Left ventricle myocardium inferior (tissue), 1 donor: ENCODE data around the gene MMP13. TPM values are rescaled to one million over a fixed set of nuclear protein-coding genes. Genes with fewer than 3 reads are reported as not detected.
A peak's percentile ranks its signal among the peaks of the same experiment; 100 is the strongest.

Experiments used
- DNase-seq: peaks from one replicate; pipeline ENCODE4 v3.0.0-alpha.2; 2020
- H3K27ac ChIP-seq: fragments of 200-600 bp; replicated peaks from 2 replicates; pipeline ENCODE4 v1.8.0; 2021
- H3K27me3 ChIP-seq: fragments of 200-600 bp; 2 replicates; pipeline ENCODE4 v1.8.0; 2021; ENCODE audit warnings: low read depth
- H3K36me3 ChIP-seq: fragments of 200-600 bp; 2 replicates; pipeline ENCODE4 v1.8.0; 2021
- H3K4me1 ChIP-seq: fragments of 200-600 bp; 2 replicates; pipeline ENCODE4 v1.8.0; 2021
- H3K4me3 ChIP-seq: fragments of 200-600 bp; 2 replicates; pipeline ENCODE4 v1.8.0; 2021; ENCODE audit warnings: mild to moderate bottlenecking, moderate library complexity
- H3K9me3 ChIP-seq: fragments of 200-600 bp; replicated peaks from 2 replicates; pipeline ENCODE4 v1.8.0; 2021
- intact Hi-C: fragments of 100-400 bp; cut with micrococcal nuclease; formaldehyde crosslinking; loops from one replicate; pipeline ENCODE4 v1.11.0; 2022
- total RNA-seq: library from RNA; stranded (reverse); fragmentation: NEBNext Ultra II Directional; extraction: Animal tissue kit (Norgen Biotek cat#: 25700); gene quantifications from one replicate; pipeline ENCODE4 v1.2.1, GENCODE V29; 2021
- TF ChIP-seq, protein P1 (sequence below): fragments of 200-600 bp; IDR thresholded peaks from 2 replicates; pipeline ENCODE4 v1.8.0; 2021; ENCODE audit warnings: antibody characterized with exemption, mild to moderate bottlenecking, borderline replicate concordance
- donor health status: DM: no; HTN: yes; CAD: no; lungs with severe emphysema.

The MMP13 gene
- total RNA-seq, 1 donor from 2014 or later, result not detected

DNA sequence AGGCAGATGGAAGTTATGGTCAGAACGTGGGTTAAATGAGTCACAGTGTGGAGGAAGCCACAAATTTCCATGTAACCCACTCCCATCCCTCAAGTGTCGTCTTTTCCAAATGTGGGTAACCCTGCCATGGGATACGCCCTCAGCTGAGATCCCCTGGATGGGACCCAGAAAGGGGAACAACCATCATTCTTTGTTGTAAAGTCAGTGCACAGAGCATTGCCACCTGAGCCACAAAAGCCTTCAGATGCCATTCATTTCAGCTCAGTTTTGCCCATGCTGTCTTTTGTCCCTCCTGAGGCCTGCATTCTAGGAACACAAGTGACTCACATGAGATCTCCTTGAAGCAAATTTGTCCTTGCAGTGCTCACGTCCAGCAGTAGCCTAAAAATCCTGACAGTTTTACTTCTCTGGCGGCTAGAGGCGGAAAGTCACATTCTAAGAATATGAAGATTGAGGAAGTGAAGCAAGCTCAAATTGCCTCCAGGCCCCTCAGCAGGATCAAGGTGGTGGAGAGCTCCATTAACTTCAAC lies 30.6 kb downstream of the MMP13 start:
- Histone ChIP-seq H3K4me1 (no peaks in the 10 kb centered on the region), H3K9me3 (no peaks in the 10 kb centered on the region), H3K27ac (no peak overlapping the region), H3K4me3 (no peak overlapping the region), H3K27me3 (peaks cover 7% of the 10 kb centered on the region), H3K36me3 (no peaks in the 10 kb centered on the region)
- intact Hi-C loops, result no loop called here
- DNase-seq, result no peak
- TF ChIP-seq, protein P1, sequence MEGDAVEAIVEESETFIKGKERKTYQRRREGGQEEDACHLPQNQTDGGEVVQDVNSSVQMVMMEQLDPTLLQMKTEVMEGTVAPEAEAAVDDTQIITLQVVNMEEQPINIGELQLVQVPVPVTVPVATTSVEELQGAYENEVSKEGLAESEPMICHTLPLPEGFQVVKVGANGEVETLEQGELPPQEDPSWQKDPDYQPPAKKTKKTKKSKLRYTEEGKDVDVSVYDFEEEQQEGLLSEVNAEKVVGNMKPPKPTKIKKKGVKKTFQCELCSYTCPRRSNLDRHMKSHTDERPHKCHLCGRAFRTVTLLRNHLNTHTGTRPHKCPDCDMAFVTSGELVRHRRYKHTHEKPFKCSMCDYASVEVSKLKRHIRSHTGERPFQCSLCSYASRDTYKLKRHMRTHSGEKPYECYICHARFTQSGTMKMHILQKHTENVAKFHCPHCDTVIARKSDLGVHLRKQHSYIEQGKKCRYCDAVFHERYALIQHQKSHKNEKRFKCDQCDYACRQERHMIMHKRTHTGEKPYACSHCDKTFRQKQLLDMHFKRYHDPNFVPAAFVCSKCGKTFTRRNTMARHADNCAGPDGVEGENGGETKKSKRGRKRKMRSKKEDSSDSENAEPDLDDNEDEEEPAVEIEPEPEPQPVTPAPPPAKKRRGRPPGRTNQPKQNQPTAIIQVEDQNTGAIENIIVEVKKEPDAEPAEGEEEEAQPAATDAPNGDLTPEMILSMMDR, result no peak

DNA sequence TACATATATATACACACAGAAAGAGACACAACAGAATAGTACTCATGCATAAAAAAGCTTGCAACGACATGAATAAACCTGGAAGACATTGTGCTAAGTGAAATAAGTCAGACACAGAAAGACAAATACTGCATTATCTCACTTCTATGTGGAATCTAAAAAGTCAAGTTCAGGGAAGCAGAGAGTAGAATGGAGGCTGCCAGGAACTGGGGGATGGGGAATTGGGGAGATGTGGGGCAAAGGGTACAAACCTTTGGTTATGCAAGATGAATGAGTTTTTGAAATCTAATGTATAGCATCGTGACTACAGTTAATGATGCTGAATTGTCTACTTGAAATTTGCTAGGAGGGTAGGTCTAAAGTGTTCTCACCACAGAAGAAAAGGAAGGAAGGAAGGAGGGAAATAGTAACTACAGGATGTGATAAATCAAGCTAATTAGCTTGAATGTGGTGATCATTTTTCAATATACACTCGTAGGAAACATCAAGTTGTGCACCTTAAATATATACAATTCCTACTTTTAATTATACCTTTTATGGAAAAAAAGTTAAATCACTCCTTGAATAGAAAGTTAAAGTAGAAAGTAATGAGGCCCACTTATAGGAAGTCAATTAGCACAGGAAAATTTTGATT lies 33.8 kb downstream of the MMP13 start:
- intact Hi-C loops, result no loop called here
- no peaks in the 10 kb centered on the region for H3K36me3 ChIP-seq
- TF ChIP-seq, protein P1, result no peak
- DNase-seq, result no peak
- peaks cover 7% of the 10 kb centered on the region for H3K27me3 ChIP-seq
- no peak overlapping the region for H3K27ac ChIP-seq
- H3K9me3 ChIP-seq, result no peaks in the 10 kb centered on the region
- no peak overlapping the region for H3K4me3 ChIP-seq
- H3K4me1 ChIP-seq, result no peaks in the 10 kb centered on the region

DNA sequence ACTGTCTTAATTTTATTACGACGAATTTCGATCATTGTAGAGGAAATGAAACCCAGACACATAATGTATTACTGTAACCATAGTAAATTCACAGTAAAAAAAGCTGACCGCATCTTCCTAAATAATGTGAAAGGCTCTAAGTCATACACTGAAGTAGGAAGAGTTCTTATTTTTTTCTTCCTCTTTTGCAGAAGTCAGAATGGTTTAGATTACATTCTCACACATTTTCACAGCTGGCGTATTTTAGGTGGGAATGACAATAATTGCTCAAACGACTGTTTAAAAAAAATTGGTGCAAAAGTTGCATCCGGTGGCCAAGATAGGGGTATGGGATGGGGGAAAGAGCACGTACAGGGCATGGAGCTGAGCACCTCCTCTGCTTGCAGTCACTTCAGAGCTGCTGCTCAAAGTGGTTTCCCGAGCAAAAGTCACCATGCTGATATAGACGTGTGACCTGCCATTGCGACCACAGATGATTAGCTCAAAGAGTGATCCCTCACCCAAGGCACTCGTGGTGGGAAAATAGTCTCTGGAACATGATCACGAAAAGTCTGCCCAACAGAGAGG lies 35.3 kb downstream of the MMP13 start:
- no peaks in the 10 kb centered on the region for H3K36me3 ChIP-seq
- TF ChIP-seq, protein P1, result no peak
- intact Hi-C loops, result no loop called here

DNA sequence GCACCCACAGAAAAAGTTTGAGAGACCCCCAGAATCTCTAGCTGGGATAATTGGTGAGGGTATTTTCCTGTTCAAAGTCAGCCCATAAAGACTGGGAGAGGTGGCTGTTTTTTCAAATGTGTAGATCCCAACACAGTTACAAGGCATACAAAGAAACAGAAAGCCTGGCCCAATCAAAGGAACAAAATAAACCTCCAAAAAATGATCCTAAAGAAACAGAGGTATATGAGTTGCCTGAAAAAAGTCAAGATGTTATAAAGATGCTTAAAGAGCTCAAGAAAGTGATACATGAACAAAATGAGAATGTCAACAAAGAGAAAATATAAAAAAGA lies 40.5 kb downstream of the MMP13 start:
- no peak overlapping the region for H3K27ac ChIP-seq
- intact Hi-C loops, result no loop called here
- TF ChIP-seq, protein P1, result no peak
- H3K27me3 ChIP-seq, result no peaks in the 10 kb centered on the region
- no peaks in the 10 kb centered on the region for H3K9me3 ChIP-seq
- no peaks in the 10 kb centered on the region for H3K36me3 ChIP-seq
- no peaks in the 10 kb centered on the region for H3K4me1 ChIP-seq
- no peak for DNase-seq
- H3K4me3 ChIP-seq, result no peak overlapping the region

More for the DNA sequence above, 35.3 kb downstream of the MMP13 start:
- Histone ChIP-seq H3K27ac (no peak overlapping the region), H3K9me3 (no peaks in the 10 kb centered on the region), H3K4me1 (no peaks in the 10 kb centered on the region), H3K4me3 (no peak overlapping the region), H3K27me3 (peaks cover 7% of the 10 kb centered on the region)
- DNase-seq, result no peak

DNA sequence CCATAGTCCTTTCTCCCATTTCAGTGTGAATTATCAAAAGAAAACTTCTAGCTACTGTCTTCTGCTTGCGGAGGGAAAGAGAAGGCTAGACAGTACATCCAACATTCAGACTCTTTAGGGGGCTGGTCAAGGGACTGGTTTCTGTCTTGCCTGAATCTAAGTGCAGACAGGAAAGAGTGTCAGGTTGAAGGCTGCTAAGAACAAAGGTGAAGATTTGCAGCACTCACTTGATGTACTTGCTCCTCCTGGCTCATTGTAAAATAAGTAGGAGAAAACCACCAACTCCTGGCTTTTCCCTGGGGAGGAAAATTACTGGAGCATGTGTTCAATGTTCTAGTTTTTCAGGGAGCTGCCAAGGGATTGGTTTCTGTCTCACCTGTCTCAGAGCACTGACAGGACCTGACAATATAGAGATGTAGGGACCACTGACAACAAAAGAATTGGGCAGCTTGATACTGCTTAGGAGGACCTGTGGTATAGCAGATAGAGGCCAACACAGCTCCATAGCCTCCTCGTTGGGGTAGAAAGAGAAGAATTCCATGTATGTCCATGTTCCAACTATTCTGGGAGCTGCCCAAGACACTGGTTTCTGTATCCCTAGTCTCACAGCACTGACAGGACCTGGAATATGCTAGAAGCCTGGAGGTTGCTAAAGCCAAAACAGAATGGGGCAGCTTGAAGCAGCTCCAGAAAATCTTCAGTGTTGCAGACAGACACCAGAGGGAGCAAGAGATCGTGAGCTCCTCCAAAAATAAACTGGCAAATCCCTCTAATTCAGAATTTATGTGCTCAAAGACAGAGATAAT lies 41.1 kb downstream of the MMP13 start:
- H3K4me1 ChIP-seq, result no peaks in the 10 kb centered on the region
- no peak overlapping the region for H3K27ac ChIP-seq
- H3K36me3 ChIP-seq, result no peaks in the 10 kb centered on the region
- intact Hi-C loops, result no loop called here
- DNase-seq, result no peak
- TF ChIP-seq, protein P1, result peak; percentile 60
- H3K4me3 ChIP-seq, result no peak overlapping the region
- H3K9me3 ChIP-seq, result no peaks in the 10 kb centered on the region
- H3K27me3 ChIP-seq, result no peaks in the 10 kb centered on the region
